Rectal smooth muscle tissue (tissue), 1 donor: ENCODE results near the gene EFCAB11.

Source experiments
- H3K27ac ChIP-seq: one replicate; pipeline ENCODE4 v1.7.0; 2013; ENCODE audit warnings: low read depth, low read length, inconsistent platforms
- H3K27me3 ChIP-seq: one replicate; pipeline ENCODE4 v1.7.0; 2013; ENCODE audit warnings: low read length; ENCODE audit not compliant: control insufficient read depth, insufficient read depth
- H3K36me3 ChIP-seq: one replicate; pipeline ENCODE4 v1.7.0; 2013; ENCODE audit warnings: low read length; ENCODE audit not compliant: control insufficient read depth, insufficient read depth
- H3K4me1 ChIP-seq: one replicate; pipeline ENCODE4 v1.7.0; 2013; ENCODE audit warnings: low read length; ENCODE audit not compliant: control insufficient read depth, insufficient read depth
- H3K4me3 ChIP-seq: one replicate; pipeline ENCODE4 v1.7.0; 2013; ENCODE audit warnings: low read length
- H3K9ac ChIP-seq: one replicate; pipeline ENCODE4 v1.7.0; 2013; ENCODE audit warnings: low read length

EFCAB11 gene

GRCh38 chr14:89954070-89955021 lies at the start of gene EFCAB11:
TSS of gene EFCAB11 (minus strand) at chr14:89954730. CDS start at chr14:89954660, 70 bp downstream.
- no peaks in the 10 kb centered on the region for H3K27me3 ChIP-seq
- peak within 1 kb of the TSS; percentile 54 for H3K9ac ChIP-seq
- no peaks in the 10 kb centered on the region for H3K4me1 ChIP-seq
- peak within 1 kb of the TSS; percentile 68 for H3K27ac ChIP-seq
- H3K36me3 ChIP-seq: no peaks in the 10 kb centered on the region
- H3K4me3 ChIP-seq: peak within 1 kb of the TSS; percentile 77

GRCh38 chr14:90003526-90004307 lies 49.2 kb upstream of the EFCAB11 start:
- Histone ChIP-seq H3K4me1 (no peaks in the 10 kb centered on the region), H3K27ac (no peak overlapping the region), H3K4me3 (no peak overlapping the region), H3K9ac (no peak overlapping the region), H3K36me3 (no peaks in the 10 kb centered on the region), H3K27me3 (no peaks in the 10 kb centered on the region)

GRCh38 chr14:90000935-90001334 lies 46.4 kb upstream of the EFCAB11 start:
- H3K9ac ChIP-seq: no peak overlapping the region
- no peaks in the 10 kb centered on the region for H3K4me1 ChIP-seq
- no peak overlapping the region for H3K4me3 ChIP-seq
- H3K27ac ChIP-seq: no peak overlapping the region
- no peaks in the 10 kb centered on the region for H3K27me3 ChIP-seq
- peaks cover 4% of the 10 kb centered on the region for H3K36me3 ChIP-seq

GRCh38 chr14:89996963-89997362 lies 42.4 kb upstream of the EFCAB11 start:
- H3K4me1 ChIP-seq: no peaks in the 10 kb centered on the region
- H3K9ac ChIP-seq: no peak overlapping the region
- no peaks in the 10 kb centered on the region for H3K27me3 ChIP-seq
- H3K27ac ChIP-seq: no peak overlapping the region
- no peak overlapping the region for H3K4me3 ChIP-seq
- peaks cover 7% of the 10 kb centered on the region for H3K36me3 ChIP-seq

GRCh38 chr14:89992273-89992672 lies 37.7 kb upstream of the EFCAB11 start:
- Histone ChIP-seq H3K36me3 (peaks cover 7% of the 10 kb centered on the region), H3K4me1 (no peaks in the 10 kb centered on the region), H3K27ac (no peak overlapping the region), H3K27me3 (no peaks in the 10 kb centered on the region), H3K9ac (no peak overlapping the region), H3K4me3 (no peak overlapping the region)

GRCh38 chr14:89990623-89991275 lies 36.2 kb upstream of the EFCAB11 start:
- Histone ChIP-seq H3K27ac (no peak overlapping the region), H3K9ac (no peak overlapping the region), H3K36me3 (peaks cover 3% of the 10 kb centered on the region), H3K4me1 (no peaks in the 10 kb centered on the region), H3K4me3 (no peak overlapping the region), H3K27me3 (no peaks in the 10 kb centered on the region)

- Histone ChIP-seq H3K4me3 (no peak overlapping the region), H3K4me1 (no peaks in the 10 kb centered on the region), H3K27me3 (no peaks in the 10 kb centered on the region), H3K9ac (no peak overlapping the region), H3K36me3 (peaks cover 3% of the 10 kb centered on the region), H3K27ac (no peak overlapping the region)
Measured at GRCh38 chr14:89990218-89990617, 35.7 kb upstream of the EFCAB11 start.

GRCh38 chr14:89988787-89989186 lies 34.3 kb upstream of the EFCAB11 start:
- H3K4me1 ChIP-seq: no peaks in the 10 kb centered on the region
- H3K9ac ChIP-seq: no peak overlapping the region
- H3K27me3 ChIP-seq: no peaks in the 10 kb centered on the region
- H3K27ac ChIP-seq: no peak overlapping the region
- H3K36me3 ChIP-seq: peaks cover 3% of the 10 kb centered on the region
- H3K4me3 ChIP-seq: no peak overlapping the region

- no peak overlapping the region for H3K4me3 ChIP-seq
- H3K27ac ChIP-seq: no peak overlapping the region
- no peak overlapping the region for H3K9ac ChIP-seq
- H3K4me1 ChIP-seq: no peaks in the 10 kb centered on the region
- H3K27me3 ChIP-seq: no peaks in the 10 kb centered on the region
- H3K36me3 ChIP-seq: peaks cover under 1% of the 10 kb centered on the region
Measured at GRCh38 chr14:89987161-89987475, 32.6 kb upstream of the EFCAB11 start.

- Histone ChIP-seq H3K4me1 (no peaks in the 10 kb centered on the region), H3K27ac (no peak overlapping the region), H3K4me3 (no peak overlapping the region), H3K36me3 (no peaks in the 10 kb centered on the region), H3K9ac (no peak overlapping the region), H3K27me3 (no peaks in the 10 kb centered on the region)
Measured at GRCh38 chr14:89986462-89987160, 32.1 kb upstream of the EFCAB11 start.

GRCh38 chr14:89983375-89983774 lies 28.8 kb upstream of the EFCAB11 start:
- H3K27ac ChIP-seq: no peak overlapping the region
- H3K9ac ChIP-seq: no peak overlapping the region
- H3K36me3 ChIP-seq: peaks cover under 1% of the 10 kb centered on the region
- no peaks in the 10 kb centered on the region for H3K27me3 ChIP-seq
- no peaks in the 10 kb centered on the region for H3K4me1 ChIP-seq
- H3K4me3 ChIP-seq: no peak overlapping the region

- no peak overlapping the region for H3K27ac ChIP-seq
- H3K36me3 ChIP-seq: peaks cover 7% of the 10 kb centered on the region
- no peaks in the 10 kb centered on the region for H3K4me1 ChIP-seq
- no peak overlapping the region for H3K9ac ChIP-seq
- no peaks in the 10 kb centered on the region for H3K27me3 ChIP-seq
- H3K4me3 ChIP-seq: no peak overlapping the region
Measured at GRCh38 chr14:89978656-89979055, 24.1 kb upstream of the EFCAB11 start.
